ENCODE results near the gene CHST8.

GRCh38 chr19:33620611-33621010 lies 1.1 kb upstream of the CHST8 start:
- TF ChIP-seq MAX (IDR thresholded peaks at IDR 0.05), result no peak
- no peak for TF ChIP-seq CEBPB (IDR thresholded peaks at IDR 0.05)
- TF ChIP-seq NFIC (IDR thresholded peaks at IDR 0.05), result no peak
- TF ChIP-seq CREB1 (IDR thresholded peaks at IDR 0.05; ENCODE audit: low read depth), result no peak
- TF ChIP-seq YY1 (IDR thresholded peaks at IDR 0.05; ENCODE audit: low read depth), result no peak
- no peak for TF ChIP-seq USF1 (IDR thresholded peaks at IDR 0.05)
- TF ChIP-seq EP300 (IDR thresholded peaks at IDR 0.05; ENCODE audit: borderline replicate concordance), result no peak
- no peak for TF ChIP-seq ZBTB7A (IDR thresholded peaks at IDR 0.05; ENCODE audit: low read depth)
- no peak for TF ChIP-seq FOXM1 (IDR thresholded peaks at IDR 0.05; ENCODE audit: borderline replicate concordance, low read depth)
- no peak for TF ChIP-seq TEAD4 (IDR thresholded peaks at IDR 0.05)
- TF ChIP-seq TAF1 (IDR thresholded peaks at IDR 0.05; ENCODE audit: low read depth), result no peak
